Thoracic aorta (tissue), 2 donors: Measurements from ENCODE around the gene HOXA10. TPM values are rescaled to one million over a fixed set of nuclear protein-coding genes. Genes with fewer than 3 reads are reported as not detected.
A peak's percentile ranks its signal among the peaks of the same experiment; 100 is the strongest.

Source experiments
- ATAC-seq: fragments of 150-250 bp; one replicate; pipeline ENCODE4 v1.8.0; 2017; ENCODE audit warnings: low read depth; ENCODE audit not compliant: insufficient number of reproducible peaks, low FRiP score
- DNase-seq: peaks from one replicate; pipeline ENCODE4 v3.0.0-alpha.2; 2020; ENCODE audit warnings: low spot score
- H3K27ac ChIP-seq, 2 donors: fragments of 200-600 bp; sonication (generic); 1 replicate in 1 of 2; 2 replicates in 1 of 2; pipeline ENCODE4 v1.5.1; 2016; ENCODE audit warnings: mild to moderate bottlenecking in 2 of 2, moderate library complexity in 2 of 2
- H3K27me3 ChIP-seq: fragments of 200-600 bp; sonication (generic); replicated peaks from 2 replicates; pipeline ENCODE4 v1.6.0; 2016; ENCODE audit warnings: mild to moderate bottlenecking; ENCODE audit not compliant: insufficient read depth
- H3K36me3 ChIP-seq: fragments of 200-600 bp; sonication (generic); one replicate; pipeline ENCODE4 v1.5.1; 2016
- H3K4me1 ChIP-seq, 2 donors: fragments of 200-600 bp; sonication (generic); 1 replicate in 1 of 2; 2 replicates in 1 of 2; pipeline versions ENCODE4 v1.5.1 to v1.6.0; 2016; ENCODE audit warnings: low read depth in 2 of 2, mild to moderate bottlenecking in 1 of 2; ENCODE audit not compliant: control insufficient read depth in 1 of 2
- H3K4me3 ChIP-seq: fragments of 200-600 bp; sonication (generic); 2 replicates; pipeline ENCODE4 v1.5.1; 2016; ENCODE audit warnings: mild to moderate bottlenecking
- H3K9me3 ChIP-seq: fragments of 200-600 bp; sonication (generic); 2 replicates; pipeline ENCODE4 v1.5.1; 2016
- total RNA-seq, 2 donors: library from RNA; depleted of rRNA; stranded (reverse); fragments of >200 nt; gene quantifications; one replicate each; pipeline versions ENCODE4 v1.1.0 to v1.2.3, GENCODE V29; 2016
- TF ChIP-seq, protein P1 (sequence below): fragments of 200-600 bp; sonication (generic); IDR thresholded peaks from one replicate; pipeline ENCODE4 v1.5.1; 2019; ENCODE audit warnings: antibody characterized with exemption

HOXA10 gene
- total RNA-seq, 2 donors from 2014 or later, result 0.81 TPM; not detected in 1

DNA sequence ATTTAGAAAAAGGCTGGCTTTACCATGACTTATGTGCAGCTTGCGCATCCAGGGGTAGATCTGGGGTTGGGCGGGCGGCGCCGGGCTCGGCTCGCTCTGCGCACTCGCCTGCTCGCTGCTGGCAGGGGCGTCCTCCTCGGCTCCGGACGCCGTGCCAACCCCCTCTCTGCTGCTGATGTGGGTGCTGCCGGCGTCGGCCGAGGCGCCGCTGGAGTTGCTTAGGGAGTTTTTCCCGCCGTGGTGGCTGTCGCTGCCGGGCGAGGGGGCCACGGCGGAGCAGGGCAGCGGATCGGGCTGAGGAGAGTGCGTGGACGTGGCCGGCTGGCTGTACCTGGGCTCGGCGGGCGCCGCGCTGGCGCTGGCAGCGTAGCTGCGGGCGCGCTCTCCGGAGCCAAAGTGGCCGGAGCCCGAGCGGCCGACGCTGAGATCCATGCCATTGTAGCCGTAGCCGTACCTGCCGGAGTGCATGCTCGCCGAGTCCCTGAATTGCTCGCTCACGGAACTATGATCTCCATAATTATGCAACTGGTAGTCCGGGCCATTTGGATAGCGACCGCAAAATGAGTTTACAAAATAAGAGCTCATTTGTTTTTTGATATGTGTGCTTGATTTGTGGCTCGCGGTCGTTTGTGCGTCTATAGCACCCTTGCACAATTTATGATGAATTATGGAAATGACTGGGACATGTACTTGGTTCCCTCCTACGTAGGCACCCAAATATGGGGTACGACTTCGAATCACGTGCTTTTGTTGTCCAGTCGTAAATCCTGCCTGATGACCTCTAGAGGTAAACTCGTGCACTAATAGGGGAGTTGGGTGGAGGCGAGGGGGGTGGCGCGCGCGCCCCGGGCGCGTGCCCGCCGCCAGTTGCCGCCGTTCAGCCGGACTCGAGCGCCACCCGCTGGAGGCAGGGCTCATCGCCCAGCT lies 30.8 kb downstream of the HOXA10 start, which contains the start of gene HOXA5:
HOXA5 (minus strand) TSS at position 659 of the 927 bp plus-strand sequence; CDS start at position 585, 74 bp downstream.
- Histone ChIP-seq H3K4me3 (peak within 1 kb of the TSS; percentile 84), H3K4me1 (peaks cover 5 to 34% of the 10 kb centered on the region in 2 donors), H3K27me3 (no peaks in the 10 kb centered on the region), H3K27ac (peak within 1 kb of the TSS; percentile 95 to 97), H3K36me3 (peaks cover 11% of the 10 kb centered on the region), H3K9me3 (no peaks in the 10 kb centered on the region)
- TF ChIP-seq, protein P1, sequence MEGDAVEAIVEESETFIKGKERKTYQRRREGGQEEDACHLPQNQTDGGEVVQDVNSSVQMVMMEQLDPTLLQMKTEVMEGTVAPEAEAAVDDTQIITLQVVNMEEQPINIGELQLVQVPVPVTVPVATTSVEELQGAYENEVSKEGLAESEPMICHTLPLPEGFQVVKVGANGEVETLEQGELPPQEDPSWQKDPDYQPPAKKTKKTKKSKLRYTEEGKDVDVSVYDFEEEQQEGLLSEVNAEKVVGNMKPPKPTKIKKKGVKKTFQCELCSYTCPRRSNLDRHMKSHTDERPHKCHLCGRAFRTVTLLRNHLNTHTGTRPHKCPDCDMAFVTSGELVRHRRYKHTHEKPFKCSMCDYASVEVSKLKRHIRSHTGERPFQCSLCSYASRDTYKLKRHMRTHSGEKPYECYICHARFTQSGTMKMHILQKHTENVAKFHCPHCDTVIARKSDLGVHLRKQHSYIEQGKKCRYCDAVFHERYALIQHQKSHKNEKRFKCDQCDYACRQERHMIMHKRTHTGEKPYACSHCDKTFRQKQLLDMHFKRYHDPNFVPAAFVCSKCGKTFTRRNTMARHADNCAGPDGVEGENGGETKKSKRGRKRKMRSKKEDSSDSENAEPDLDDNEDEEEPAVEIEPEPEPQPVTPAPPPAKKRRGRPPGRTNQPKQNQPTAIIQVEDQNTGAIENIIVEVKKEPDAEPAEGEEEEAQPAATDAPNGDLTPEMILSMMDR, result peak; percentile 85
- ATAC-seq (peak; percentile 95), DNase-seq (no peak)

GRCh38 chr7:27142580-27143022 lies 31.5 kb downstream of the HOXA10 start:
- DNase-seq (no peak), ATAC-seq (no peak)
- H3K4me1 ChIP-seq, result peaks cover 5 to 31% of the 10 kb centered on the region in 2 donors
- H3K36me3 ChIP-seq, result peaks cover 11% of the 10 kb centered on the region
- H3K4me3 ChIP-seq, result peak overlapping the region; percentile 84
- H3K9me3 ChIP-seq, result no peaks in the 10 kb centered on the region
- TF ChIP-seq, protein P1, result no peak
- no peaks in the 10 kb centered on the region for H3K27me3 ChIP-seq
- peak overlapping the region; percentile 95 to 97 for H3K27ac ChIP-seq

DNA sequence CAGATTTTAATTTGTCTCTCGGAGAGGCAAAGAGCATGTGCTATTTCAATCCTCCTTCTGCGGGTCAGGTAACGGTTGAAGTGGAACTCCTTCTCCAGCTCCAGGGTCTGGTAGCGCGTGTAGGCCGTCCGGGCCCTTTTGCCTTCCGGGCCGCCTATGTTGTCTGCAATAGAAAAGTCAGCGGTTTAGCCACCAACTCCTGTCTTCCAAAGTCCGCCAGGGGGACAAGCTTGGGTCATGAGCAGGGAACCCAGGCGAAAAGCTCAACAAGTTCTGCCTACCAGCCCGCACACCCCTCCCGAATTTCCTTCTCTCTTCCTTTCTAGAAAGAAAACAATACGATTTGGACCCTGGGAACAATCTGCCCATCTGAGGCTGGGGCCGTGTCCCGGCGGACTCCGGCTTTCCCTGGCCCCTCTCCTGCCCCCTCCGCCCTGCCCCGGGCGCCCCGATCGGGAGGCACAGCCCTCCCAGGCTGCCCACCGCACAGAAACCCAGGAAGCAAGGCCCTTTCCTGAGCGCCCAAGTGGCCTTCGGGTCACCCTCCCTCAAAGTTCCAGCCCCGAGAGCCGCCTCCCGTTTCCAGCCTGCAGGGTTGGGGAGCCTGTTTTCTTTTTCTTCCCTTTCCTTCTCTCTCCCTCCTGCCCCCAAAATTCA lies 32.1 kb downstream of the HOXA10 start:
- Histone ChIP-seq H3K27ac (peak overlapping the region; percentile 95 to 97), H3K9me3 (no peaks in the 10 kb centered on the region), H3K36me3 (peaks cover 11% of the 10 kb centered on the region), H3K4me3 (peak overlapping the region; percentile 84), H3K4me1 (peaks cover 0 to 27% of the 10 kb centered on the region in 2 donors), H3K27me3 (no peaks in the 10 kb centered on the region)
- DNase-seq (no peak), ATAC-seq (no peak)
- TF ChIP-seq, protein P1, result peak; percentile 47

- ATAC-seq (no peak), DNase-seq (no peak)
- Histone ChIP-seq H3K9me3 (no peaks in the 10 kb centered on the region), H3K4me3 (peak overlapping the region; percentile 84), H3K4me1 (peaks cover 5 to 26% of the 10 kb centered on the region in 2 donors), H3K27ac (peak overlapping the region; percentile 95 to 97), H3K27me3 (no peaks in the 10 kb centered on the region), H3K36me3 (peaks cover 11% of the 10 kb centered on the region)
- TF ChIP-seq, protein P1, result no peak
Observed at GRCh38 chr7:27141137-27141922, 32.8 kb downstream of the HOXA10 start.
